H1 (cell line): ENCODE data around the gene ZC3H18. TPM values are rescaled to one million over a fixed set of nuclear protein-coding genes. Genes with fewer than 3 reads are reported as not detected.

ENCODE experiments used
- CTCF ChIA-PET: fragments of 300-600 bp; sonication (Branson Sonifier 250); formaldehyde crosslinking; loops from one replicate; lab custom pipeline; 2021; ENCODE audit not compliant: partially characterized antibody; lab: Charles Lee
- POLR2A ChIA-PET: fragments of 300-600 bp; sonication (Branson Sonifier 250); formaldehyde crosslinking; loops from one replicate; lab custom pipeline; 2021; ENCODE audit warnings: inconsistent platforms; ENCODE audit not compliant: partially characterized antibody; lab: Charles Lee
- DNase-seq, 2 experiments: peaks; one replicate each; pipeline versions ENCODE4 v3.0.0 to v3.0.0-alpha.2; 2010 to 2022; ENCODE audit warnings: low spot score in 2 of 2, low read depth in 1 of 2, mixed read lengths in 1 of 2
- FAIRE-seq: peaks from 2 replicates; lab custom pipeline; 2011; peaks lifted over from hg19 to GRCh38; lab: Jason Lieb, UNC
- H2AFZ ChIP-seq: 2 replicates; pipeline ENCODE4 v1.8.1; 2012; ENCODE audit warnings: low read length, inconsistent platforms
- H2AK5ac ChIP-seq: 2 replicates; pipeline ENCODE4 v1.6.1; 2013; ENCODE audit warnings: low read depth, low read length
- H2BK120ac ChIP-seq: replicated peaks from 2 replicates; pipeline ENCODE3; 2013; ENCODE audit warnings: low read depth, low read length, inconsistent platforms
- H2BK12ac ChIP-seq: 2 replicates; pipeline ENCODE4 v1.6.1; 2013; ENCODE audit warnings: low read depth, low read length
- H2BK15ac ChIP-seq: 2 replicates; pipeline ENCODE4 v1.6.1; 2013; ENCODE audit warnings: low read length
- H2BK20ac ChIP-seq: 2 replicates; pipeline ENCODE4 v1.6.1; 2013; ENCODE audit warnings: low read length
- H2BK5ac ChIP-seq: 2 replicates; pipeline ENCODE4 v1.6.1; 2013; ENCODE audit warnings: low read depth, low read length
- H3K14ac ChIP-seq: 2 replicates; pipeline ENCODE4 v1.6.1; 2013; ENCODE audit warnings: inconsistent platforms; ENCODE audit not compliant: insufficient read length
- H3K18ac ChIP-seq: 2 replicates; pipeline ENCODE4 v1.6.1; 2013; ENCODE audit warnings: low read length; ENCODE audit errors: extremely low read depth
- H3K23ac ChIP-seq: 2 replicates; pipeline ENCODE4 v1.6.1; 2013; ENCODE audit warnings: inconsistent platforms; ENCODE audit not compliant: insufficient read length
- H3K23me2 ChIP-seq: 2 replicates; pipeline ENCODE4 v1.6.1; 2013; ENCODE audit warnings: low read depth, low read length
- H3K27ac ChIP-seq: 2 replicates; pipeline ENCODE4 v1.6.1; 2011; ENCODE audit warnings: low read depth, low read length, inconsistent platforms
- H3K27me3 ChIP-seq, 4 experiments: replicated peaks in 1 of 4; 1 replicate in 1 of 4; 2 replicates in 3 of 4; pipeline versions ENCODE4 v1.6.1 to v1.8.1; 2011 to 2013; ENCODE audit warnings: low read length in 3 of 4, mild to moderate bottlenecking in 3 of 4, inconsistent platforms in 2 of 4, mixed read lengths in 2 of 4, moderate library complexity in 1 of 4; ENCODE audit not compliant: control insufficient read depth in 3 of 4, insufficient read depth in 3 of 4; ENCODE audit errors: extremely low read depth in 1 of 4
- H3K36me3 ChIP-seq, 4 experiments: 2 replicates each; pipeline versions ENCODE4 v1.6.1 to v1.8.1; 2011 to 2013; ENCODE audit warnings: mild to moderate bottlenecking in 4 of 4, low read length in 3 of 4, moderate library complexity in 2 of 4, control low read depth in 1 of 4, inconsistent platforms in 1 of 4; ENCODE audit not compliant: insufficient read depth in 4 of 4, control insufficient read depth in 2 of 4
- H3K4ac ChIP-seq: replicated peaks from 2 replicates; pipeline ENCODE3; 2013; ENCODE audit warnings: low read length, low read depth, mixed read lengths, inconsistent platforms; ENCODE audit not compliant: insufficient read length
- H3K4me1 ChIP-seq, 4 experiments: replicated peaks in 1 of 4; 1 replicate in 1 of 4; 2 replicates in 3 of 4; pipeline versions ENCODE4 v1.6.1 to v1.8.1; 2011 to 2013; ENCODE audit warnings: low read length in 3 of 4, inconsistent platforms in 2 of 4, mixed read lengths in 1 of 4; ENCODE audit not compliant: insufficient read depth in 4 of 4, control insufficient read depth in 3 of 4
- H3K4me2 ChIP-seq, 2 experiments: 2 replicates each; pipeline versions ENCODE4 v1.6.1 to v1.8.1; 2011 to 2013; ENCODE audit warnings: low read depth in 2 of 2, low read length in 2 of 2, control low read depth in 1 of 2, inconsistent platforms in 1 of 2, mild to moderate bottlenecking in 1 of 2; ENCODE audit not compliant: insufficient read depth in 1 of 2
- H3K4me3 ChIP-seq, 4 experiments: fragments of 200-600, 300-600 bp in 1 of 4; sonication (generic), shearing (Covaris generic), sonication (Bioruptor Twin) in 1 of 4; 2 replicates each; pipeline versions ENCODE4 v1.5.1 to v1.8.1; 2011 to 2016; ENCODE audit warnings: low read length in 4 of 4, low read depth in 3 of 4, control low read depth in 2 of 4, inconsistent platforms in 2 of 4, mild to moderate bottlenecking in 2 of 4, mixed read lengths in 1 of 4, moderate library complexity in 1 of 4; ENCODE audit not compliant: insufficient read depth in 2 of 4; ENCODE audit errors: extremely low read depth in 1 of 4
- H3K56ac ChIP-seq: replicated peaks from 2 replicates; pipeline ENCODE3; 2013; ENCODE audit warnings: low read depth, mild to moderate bottlenecking, mixed read lengths, low read length, inconsistent platforms; ENCODE audit not compliant: insufficient read length
- H3K79me1 ChIP-seq: 2 replicates; pipeline ENCODE4 v1.6.1; 2013; ENCODE audit warnings: low read depth, low read length, control low read depth
- H3K79me2 ChIP-seq, 2 experiments: 2 replicates each; pipeline versions ENCODE4 v1.6.1 to v1.8.1; 2012 to 2013; ENCODE audit warnings: low read length in 2 of 2, mild to moderate bottlenecking in 2 of 2, inconsistent platforms in 1 of 2; ENCODE audit not compliant: insufficient read depth in 2 of 2, control insufficient read depth in 1 of 2
- H3K9ac ChIP-seq, 4 experiments: replicated peaks in 1 of 4; 1 replicate in 1 of 4; 2 replicates in 3 of 4; pipeline versions ENCODE4 v1.6.1 to v1.8.1; 2011 to 2013; ENCODE audit warnings: low read depth in 3 of 4, low read length in 3 of 4, control low read depth in 2 of 4, mild to moderate bottlenecking in 2 of 4, moderate library complexity in 2 of 4, inconsistent platforms in 1 of 4; ENCODE audit errors: extremely low read depth in 1 of 4
- H3K9me3 ChIP-seq, 2 experiments: 2 replicates each; pipeline versions ENCODE4 v1.6.1 to v1.8.1; 2012 to 2013; ENCODE audit warnings: mild to moderate bottlenecking in 2 of 2, moderate library complexity in 2 of 2, control low read depth in 1 of 2, inconsistent platforms in 1 of 2, low read depth in 1 of 2, low read length in 1 of 2, mixed read lengths in 1 of 2; ENCODE audit not compliant: insufficient read depth in 2 of 2
- H4K20me1 ChIP-seq, 2 experiments: replicated peaks in 1 of 2; 2 replicates each; pipeline versions ENCODE3 to v1.8.1; 2011 to 2013; ENCODE audit warnings: inconsistent platforms in 2 of 2, low read length in 2 of 2, mild to moderate bottlenecking in 1 of 2; ENCODE audit not compliant: insufficient read depth in 2 of 2, control insufficient read depth in 1 of 2
- H4K5ac ChIP-seq: 2 replicates; pipeline ENCODE4 v1.6.1; 2013; ENCODE audit warnings: low read length, low read depth, mixed read lengths, inconsistent platforms; ENCODE audit not compliant: insufficient read length
- H4K8ac ChIP-seq: 2 replicates; pipeline ENCODE4 v1.8.0; 2013; ENCODE audit warnings: mild to moderate bottlenecking, moderate library complexity, low read length, inconsistent platforms; ENCODE audit not compliant: insufficient read depth; ENCODE audit errors: extremely low read depth
- H4K91ac ChIP-seq: replicated peaks from 2 replicates; pipeline ENCODE3; 2013; ENCODE audit warnings: low read length, mixed read lengths, inconsistent platforms; ENCODE audit not compliant: insufficient read length
- CTBP2 ChIP-seq: IDR thresholded peaks from 2 replicates; pipeline ENCODE4 v1.7.0; 2011; ENCODE audit warnings: borderline replicate concordance, mild to moderate bottlenecking, moderate library complexity, mixed read lengths, low read length; ENCODE audit not compliant: insufficient read depth, insufficient read length
- EP300 ChIP-seq, 2 experiments: IDR thresholded peaks; 1 replicate in 1 of 2; 2 replicates in 1 of 2; pipeline ENCODE4 v1.6.1; 2011 to 2012; ENCODE audit warnings: low read depth in 2 of 2, low read length in 2 of 2, mild to moderate bottlenecking in 2 of 2, borderline replicate concordance in 1 of 2, inconsistent platforms in 1 of 2, moderate library complexity in 1 of 2
- EZH2 ChIP-seq: fragments of 200-600 bp; sonication (generic); IDR thresholded peaks from 2 replicates; pipeline ENCODE4 v1.7.1; 2012; ENCODE audit warnings: low read depth, mild to moderate bottlenecking, moderate library complexity, low read length, inconsistent platforms; ENCODE audit not compliant: severe bottlenecking
- HDAC2 ChIP-seq, 2 experiments: fragments of 300-600 bp in 1 of 2; sonication (generic) in 1 of 2; IDR thresholded peaks; 2 replicates each; pipeline ENCODE4 v1.6.1; 2011 to 2012; ENCODE audit warnings: low read depth in 2 of 2, low read length in 2 of 2, mild to moderate bottlenecking in 2 of 2, moderate library complexity in 2 of 2, borderline replicate concordance in 1 of 2, inconsistent platforms in 1 of 2
- HDAC6 ChIP-seq: IDR thresholded peaks from one replicate; pipeline ENCODE4 v1.7.1; 2012; ENCODE audit warnings: low read depth, mild to moderate bottlenecking, inconsistent platforms, low read length, moderate library complexity
- KDM4A ChIP-seq: IDR thresholded peaks from one replicate; pipeline ENCODE4 v1.7.1; 2012; ENCODE audit warnings: low read depth, mild to moderate bottlenecking, moderate library complexity, low read length, inconsistent platforms; ENCODE audit not compliant: severe bottlenecking
- MAFK ChIP-seq: IDR thresholded peaks from 2 replicates; pipeline ENCODE4 v1.6.1; 2012; ENCODE audit warnings: low read depth, mild to moderate bottlenecking, improper control_type of control experiment, low read length
- SRF ChIP-seq: IDR thresholded peaks from 2 replicates; pipeline ENCODE4 v1.6.1; 2011; ENCODE audit warnings: mild to moderate bottlenecking, low read depth, low read length, moderate library complexity
- TAF1 ChIP-seq: IDR thresholded peaks from 2 replicates; pipeline ENCODE4 v1.6.1; 2011; ENCODE audit warnings: mild to moderate bottlenecking, low read depth, low read length
- TCF12 ChIP-seq: IDR thresholded peaks from 2 replicates; pipeline ENCODE4 v1.6.1; 2011; ENCODE audit warnings: low read depth, mild to moderate bottlenecking, low read length
- WGBS, 2 experiments: shearing (Covaris generic) in 1 of 2; methylation state at CpG; one replicate each; pipeline versions ENCODE4 v1.1.6 to v1.1.7; 2013 to 2015; ENCODE audit warnings: low lambda C conversion rate in 2 of 2, mixed read lengths in 2 of 2, inconsistent platforms in 1 of 2, low coverage in 1 of 2, missing lambda C conversion rate in 1 of 2; ENCODE audit not compliant: insufficient replicate concordance in 2 of 2, insufficient coverage in 1 of 2, insufficient read length in 1 of 2; ENCODE audit errors: extremely low coverage in 1 of 2, missing lambda C conversion rate in 1 of 2; 5-methylcytosine and 5-hydroxymethylcytosine counted together
- polyA plus RNA-seq, 7 experiments: library from polyadenylated mRNA; depleted of rRNA in 3 of 7; stranded (reverse) in 5 of 7; unstranded in 2 of 7; fragments of >200 nt in 5 of 7; fragments of 200-250 nt in 2 of 7; gene quantifications; 1 replicate in 5 of 7; 2 replicates in 1 of 7; 4 replicates in 1 of 7; pipeline versions ENCODE4 v1.2.1 to v1.2.3, GENCODE V29; 2011 to 2013; ENCODE audit warnings: missing spikeins in 2 of 7, mixed read lengths in 2 of 7
- total RNA-seq: library from RNA; stranded (reverse); fragmentation: NEBNext Ultra II Directional; extraction: Animal tissue kit (Norgen Biotek cat#: 25700); gene quantifications from 2 replicates; pipeline ENCODE4 v1.2.1, GENCODE V29; 2021

ZC3H18 gene
- total and polyA plus RNA-seq, 2 of the 8 experiments (the other 6 are each of a cell fraction or from before 2014, with no cell fraction given): 12.1 to 73.2 TPM

GRCh38 chr16:88634141-88634993, 64.2 kb downstream of the ZC3H18 start:
- ChIA-PET CTCF (interaction anchor here (0.7 to 11.2 kb wide), 12 partner anchors 8 to 95 kb away, joined by 3 to 89 read pairs (median 5); no protein-coding TSS in a partner anchor), POLR2A (interaction anchor here (1.0 to 1.8 kb wide), 4 partner anchors 11 to 29 kb away, joined by 3 to 6 read pairs (median 4); partner anchors contain the start of gene MVD)
- peak overlapping the region; percentile 2 for H3K56ac ChIP-seq
- TF ChIP-seq KDM4A (no peak), MAFK (no peak), SRF (no peak), HDAC2 (IDR thresholded peaks at IDR 0.05; ENCODE audit: borderline replicate concordance in 1 of 2, low read depth in 2 of 2, low read length in 2 of 2) (no peak), TAF1 (no peak; the same call in 1 of the 2 replicates), EZH2 (no peak), EP300 (IDR thresholded peaks at IDR 0.05; ENCODE audit: borderline replicate concordance in 1 of 2, low read depth in 2 of 2, low read length in 2 of 2) (no peak), CTBP2 (no peak), HDAC6 (no peak), TCF12 (no peak)

More at GRCh38 chr16:88634141-88634993, 64.2 kb downstream of the ZC3H18 start:
- no peak overlapping the region for H2BK12ac ChIP-seq
- H2BK20ac ChIP-seq: no peak overlapping the region
- no peak overlapping the region for H2BK15ac ChIP-seq
- no peaks in the 10 kb centered on the region for H3K79me1 ChIP-seq
- peak overlapping the region; percentile 71 for H3K18ac ChIP-seq
- peaks cover 10% of the 10 kb centered on the region for H3K23me2 ChIP-seq
- peak overlapping the region; percentile 60 to 94 for H3K4me2 ChIP-seq
- peaks cover 0 to 4% of the 10 kb centered on the region in 2 experiments for H4K20me1 ChIP-seq
- H3K4ac ChIP-seq: peak overlapping the region; percentile 51
- 3% methylated on average over 66 of the region's 82 CpGs; no CpG with 5 or more reads in 1 of the 2 experiments for WGBS, 2 experiments
- H2BK5ac ChIP-seq: peak overlapping the region; percentile 73; the same call in 1 of the 2 replicates
- FAIRE-seq (no peak), DNase-seq (peak in 1 of 2 experiments; percentile 96)
- H3K4me3 ChIP-seq: peak overlapping the region; percentile 39 to 72 (median 48)
- peaks cover 4 to 20% (median 11%) of the 10 kb centered on the region in 4 experiments; a peak in 4 of 8 replicates for H3K36me3 ChIP-seq
- peak overlapping the region; percentile 62; the same call in 1 of the 2 replicates for H4K8ac ChIP-seq
- peak overlapping the region; percentile 65 for H4K5ac ChIP-seq
- H3K9ac ChIP-seq: peak overlapping the region in 3 of 4 experiments; percentile 29 to 61 (median 29); a peak in 3 of 7 replicates
- peaks cover 0 to 4% (median 0%) of the 10 kb centered on the region in 4 experiments; a peak in 2 of 7 replicates for H3K27me3 ChIP-seq
- H3K27ac ChIP-seq: no peak overlapping the region
- no peaks in the 10 kb centered on the region for H3K9me3 ChIP-seq
- H3K79me2 ChIP-seq: no peaks in the 10 kb centered on the region
- peaks cover 5 to 38% (median 21%) of the 10 kb centered on the region in 4 experiments for H3K4me1 ChIP-seq
- no peak overlapping the region for H3K14ac ChIP-seq
- H2AK5ac ChIP-seq: no peak overlapping the region
- H2AFZ ChIP-seq: no peak overlapping the region
- no peak overlapping the region for H2BK120ac ChIP-seq
- no peak overlapping the region for H4K91ac ChIP-seq
- H3K23ac ChIP-seq: no peak overlapping the region
